Right lobe of liver (tissue), 4 donors: Measurements from ENCODE around the gene INMT.

Experiments used
- CTCF ChIP-seq, 4 donors: fragments of 200-600 bp in 3 of 4; fragments of 450-650 bp in 1 of 4; IDR thresholded peaks; one replicate each; pipeline versions ENCODE4 v1.5.1 to v1.8.0; 2016 to 2022; ENCODE audit warnings: antibody characterized with exemption in 4 of 4, mild to moderate bottlenecking in 2 of 4
- POLR2A ChIP-seq: fragments of 450-650 bp; IDR thresholded peaks from one replicate; pipeline ENCODE4 v1.6.1; 2017; ENCODE audit warnings: antibody characterized with exemption, mild to moderate bottlenecking
- donor health status: DM: no; HTN: no; CAD: no.
- donor health status: DM: no; HTN: no; CAD: no.
- donor health status: DM: no; HTN: yes; CAD: no.

GRCh38 chr7:30728591-30729100 lies 23.3 kb upstream of the INMT start:
- TF ChIP-seq CTCF (IDR thresholded peaks at IDR 0.05) (no peak), POLR2A (no peak)
